SK-N-SH treated with all-trans-retinoic acid at 6 μM for 48 hours (cell line): ENCODE measurements around the gene RNF17.

Experiments used
- ATAC-seq: fragments of 200-7000 bp; cut with Tn5 transposase; 3 replicates; pipeline ENCODE4 v1.9.1; 2020; ENCODE audit warnings: mild to moderate bottlenecking, moderate library complexity
- ARNTL ChIP-seq: fragments of 450-650 bp; formaldehyde crosslinking; IDR thresholded peaks from 2 replicates; pipeline ENCODE4 v1.5.0; 2020; ENCODE audit warnings: low read depth, mild to moderate bottlenecking, moderate library complexity, borderline replicate concordance
- BACH2 ChIP-seq: fragments of 250-450 bp; sonication (Bioruptor Pico); IDR thresholded peaks from 2 replicates; pipeline ENCODE4 v1.9.0; 2021; ENCODE audit warnings: mild to moderate bottlenecking, borderline replicate concordance
- CSDC2 ChIP-seq: fragments of 250-450 bp; sonication (Bioruptor Pico); IDR thresholded peaks from 2 replicates; pipeline ENCODE4 v1.5.0; 2020; ENCODE audit warnings: mild to moderate bottlenecking, moderate library complexity
- ESRRG ChIP-seq: fragments of 250-450 bp; sonication (Bioruptor Pico); IDR thresholded peaks from 2 replicates; pipeline ENCODE4 v1.6.1; 2021; ENCODE audit warnings: mild to moderate bottlenecking
- GLIS3 ChIP-seq: fragments of 250-450 bp; sonication (Bioruptor Pico); IDR thresholded peaks from 2 replicates; pipeline ENCODE4 v1.5.0; 2020; ENCODE audit warnings: mild to moderate bottlenecking, moderate library complexity
- ISL1 ChIP-seq: fragments of 250-450 bp; sonication (Bioruptor Pico); IDR thresholded peaks from 2 replicates; pipeline ENCODE4 v2.1.2; 2022; ENCODE audit warnings: mild to moderate bottlenecking, moderate library complexity
- OSR1 ChIP-seq: fragments of 250-450 bp; sonication (Bioruptor Pico); IDR thresholded peaks from 2 replicates; pipeline ENCODE4 v1.8.0; 2022; ENCODE audit warnings: moderate library complexity, mild to moderate bottlenecking, inconsistent platforms
- PPARA ChIP-seq: fragments of 250-450 bp; sonication (Bioruptor Pico); IDR thresholded peaks from 2 replicates; pipeline ENCODE4 v1.5.0; 2020; ENCODE audit warnings: mild to moderate bottlenecking, borderline replicate concordance
- RARB ChIP-seq: fragments of 250-450 bp; sonication (Bioruptor Pico); IDR thresholded peaks from 2 replicates; pipeline ENCODE4 v1.8.0; 2021; ENCODE audit warnings: mild to moderate bottlenecking, moderate library complexity
- SNAI2 ChIP-seq: fragments of 250-450 bp; sonication (Bioruptor Pico); IDR thresholded peaks from 2 replicates; pipeline ENCODE4 v1.5.0; 2020; ENCODE audit warnings: mild to moderate bottlenecking, moderate library complexity
- TCF4 ChIP-seq: fragments of 250-450 bp; sonication (Bioruptor Pico); IDR thresholded peaks from 2 replicates; pipeline ENCODE4 v1.8.0; 2021; ENCODE audit warnings: mild to moderate bottlenecking, moderate library complexity, borderline replicate concordance
- TOX ChIP-seq: fragments of 250-450 bp; sonication (Bioruptor Pico); IDR thresholded peaks from 2 replicates; pipeline ENCODE4 v1.8.0; 2021; ENCODE audit warnings: mild to moderate bottlenecking, moderate library complexity, borderline replicate concordance
- ZC3H10 ChIP-seq: fragments of 250-450 bp; sonication (Bioruptor Pico); IDR thresholded peaks from 2 replicates; pipeline ENCODE4 v1.5.1; 2021; ENCODE audit warnings: mild to moderate bottlenecking, moderate library complexity
- ZFP3 ChIP-seq: fragments of 250-450 bp; sonication (Bioruptor Pico); IDR thresholded peaks from 2 replicates; pipeline ENCODE4 v1.5.0; 2020; ENCODE audit warnings: mild to moderate bottlenecking, moderate library complexity
- ZFP30 ChIP-seq: fragments of 450-650 bp; formaldehyde crosslinking; IDR thresholded peaks from 2 replicates; pipeline ENCODE4 v1.5.0; 2022; ENCODE audit warnings: mild to moderate bottlenecking, moderate library complexity
- ZNF565 ChIP-seq: fragments of 450-650 bp; formaldehyde crosslinking; conservative IDR thresholded peaks from 2 replicates; pipeline ENCODE4 v1.5.0; 2020; ENCODE audit warnings: low read depth, mild to moderate bottlenecking, moderate library complexity
- ZNF70 ChIP-seq: fragments of 450-650 bp; formaldehyde crosslinking; IDR thresholded peaks from 2 replicates; pipeline ENCODE4 v1.5.0; 2020; ENCODE audit warnings: mild to moderate bottlenecking, moderate library complexity
- ZNF8 ChIP-seq: fragments of 450-650 bp; formaldehyde crosslinking; IDR thresholded peaks from 2 replicates; pipeline ENCODE4 v1.5.0; 2020; ENCODE audit warnings: mild to moderate bottlenecking, moderate library complexity
- TF ChIP-seq, protein P1 (sequence below): fragments of 250-450 bp; sonication (Bioruptor Pico); IDR thresholded peaks from 2 replicates; pipeline ENCODE4 v1.8.0; 2020; ENCODE audit warnings: mild to moderate bottlenecking, moderate library complexity, borderline replicate concordance
- TF ChIP-seq, protein P2 (sequence below): fragments of 250-450 bp; sonication (Bioruptor Pico); IDR thresholded peaks from 2 replicates; pipeline ENCODE4 v1.8.0; 2021; ENCODE audit warnings: low read depth, mild to moderate bottlenecking, moderate library complexity, borderline replicate concordance
- TF ChIP-seq, protein P3 (sequence below): fragments of 250-450 bp; sonication (Bioruptor Pico); IDR thresholded peaks from 2 replicates; pipeline ENCODE4 v1.5.0; 2020; ENCODE audit warnings: mild to moderate bottlenecking, moderate library complexity
- TF ChIP-seq, protein P4 (sequence below): fragments of 250-450 bp; sonication (Bioruptor Pico); IDR thresholded peaks from 2 replicates; pipeline ENCODE4 v1.5.1; 2020; ENCODE audit warnings: low read depth, mild to moderate bottlenecking, moderate library complexity

Gene RNF17

DNA sequence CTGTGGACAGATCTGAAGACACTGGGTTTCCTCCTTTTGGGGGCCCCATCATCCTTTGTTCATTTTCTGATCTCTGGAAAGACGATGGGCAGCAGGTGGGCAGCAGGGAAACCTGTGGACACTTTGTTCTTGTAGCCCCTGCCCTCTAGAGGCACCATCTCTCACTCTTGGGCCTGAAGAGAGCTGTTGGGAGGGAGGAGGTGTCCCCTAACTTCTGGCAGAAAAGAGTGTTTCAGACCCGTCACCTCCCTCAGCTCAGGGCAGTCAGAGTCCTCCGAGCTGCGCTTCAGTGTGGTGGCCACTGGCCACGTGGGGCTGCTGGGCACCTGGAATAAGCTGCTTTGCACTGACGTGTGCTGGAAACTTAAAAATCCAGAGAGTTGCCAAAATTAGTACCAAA, 26.9 kb upstream of the RNF17 start:
- TF ChIP-seq ZC3H10 (CRISPR knock-in tag) (no peak), CSDC2 (CRISPR knock-in tag) (no peak), ZNF70 (no peak), ESRRG (CRISPR knock-in tag) (no peak), ARNTL (CRISPR knock-in tag) (no peak), ZFP3 (CRISPR knock-in tag) (no peak)

DNA sequence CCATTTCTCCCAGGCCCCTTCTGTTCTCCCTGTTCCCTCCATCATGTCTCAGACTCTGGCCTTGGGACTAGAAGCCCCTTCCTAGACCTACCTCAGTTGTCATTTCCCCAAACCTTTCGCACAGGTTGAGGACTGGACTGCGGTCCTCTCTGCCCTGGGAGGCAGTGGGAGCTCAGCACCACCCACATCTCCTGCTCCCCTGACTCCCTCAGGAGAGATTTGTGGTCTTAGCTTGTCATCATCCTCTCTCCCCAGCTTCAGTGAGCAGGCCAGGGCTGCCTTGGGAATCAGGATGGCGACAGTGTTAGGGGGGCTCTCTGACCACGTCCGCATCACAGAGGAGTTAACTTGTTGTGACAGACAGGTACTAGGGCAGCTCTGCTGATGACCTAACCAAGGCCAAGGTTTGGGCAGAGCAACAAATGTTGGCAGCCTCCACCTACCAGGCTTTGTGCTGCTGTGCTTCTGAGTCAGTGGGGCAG, 25.6 kb upstream of the RNF17 start:
- TF ChIP-seq BACH2 (CRISPR knock-in tag) (no peak), ZNF8 (CRISPR knock-in tag) (no peak), ESRRG (CRISPR knock-in tag) (no peak), SNAI2 (CRISPR knock-in tag) (no peak), OSR1 (CRISPR knock-in tag) (no peak), ZC3H10 (CRISPR knock-in tag) (no peak), RARB (CRISPR knock-in tag) (no peak), GLIS3 (CRISPR knock-in tag) (no peak), ZFP30 (CRISPR knock-in tag) (no peak), TOX (CRISPR knock-in tag) (no peak), CSDC2 (CRISPR knock-in tag) (no peak), ZNF70 (no peak), TCF4 (CRISPR knock-in tag) (no peak)
- TF ChIP-seq, protein P1, sequence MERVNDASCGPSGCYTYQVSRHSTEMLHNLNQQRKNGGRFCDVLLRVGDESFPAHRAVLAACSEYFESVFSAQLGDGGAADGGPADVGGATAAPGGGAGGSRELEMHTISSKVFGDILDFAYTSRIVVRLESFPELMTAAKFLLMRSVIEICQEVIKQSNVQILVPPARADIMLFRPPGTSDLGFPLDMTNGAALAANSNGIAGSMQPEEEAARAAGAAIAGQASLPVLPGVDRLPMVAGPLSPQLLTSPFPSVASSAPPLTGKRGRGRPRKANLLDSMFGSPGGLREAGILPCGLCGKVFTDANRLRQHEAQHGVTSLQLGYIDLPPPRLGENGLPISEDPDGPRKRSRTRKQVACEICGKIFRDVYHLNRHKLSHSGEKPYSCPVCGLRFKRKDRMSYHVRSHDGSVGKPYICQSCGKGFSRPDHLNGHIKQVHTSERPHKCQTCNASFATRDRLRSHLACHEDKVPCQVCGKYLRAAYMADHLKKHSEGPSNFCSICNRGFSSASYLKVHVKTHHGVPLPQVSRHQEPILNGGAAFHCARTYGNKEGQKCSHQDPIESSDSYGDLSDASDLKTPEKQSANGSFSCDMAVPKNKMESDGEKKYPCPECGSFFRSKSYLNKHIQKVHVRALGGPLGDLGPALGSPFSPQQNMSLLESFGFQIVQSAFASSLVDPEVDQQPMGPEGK: no peak
- TF ChIP-seq, protein P2, sequence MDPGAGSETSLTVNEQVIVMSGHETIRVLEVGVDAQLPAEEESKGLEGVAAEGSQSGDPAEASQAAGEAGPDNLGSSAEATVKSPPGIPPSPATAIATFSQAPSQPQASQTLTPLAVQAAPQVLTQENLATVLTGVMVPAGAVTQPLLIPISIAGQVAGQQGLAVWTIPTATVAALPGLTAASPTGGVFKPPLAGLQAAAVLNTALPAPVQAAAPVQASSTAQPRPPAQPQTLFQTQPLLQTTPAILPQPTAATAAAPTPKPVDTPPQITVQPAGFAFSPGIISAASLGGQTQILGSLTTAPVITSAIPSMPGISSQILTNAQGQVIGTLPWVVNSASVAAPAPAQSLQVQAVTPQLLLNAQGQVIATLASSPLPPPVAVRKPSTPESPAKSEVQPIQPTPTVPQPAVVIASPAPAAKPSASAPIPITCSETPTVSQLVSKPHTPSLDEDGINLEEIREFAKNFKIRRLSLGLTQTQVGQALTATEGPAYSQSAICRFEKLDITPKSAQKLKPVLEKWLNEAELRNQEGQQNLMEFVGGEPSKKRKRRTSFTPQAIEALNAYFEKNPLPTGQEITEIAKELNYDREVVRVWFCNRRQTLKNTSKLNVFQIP (CRISPR knock-in tag): no peak
- TF ChIP-seq, protein P3, sequence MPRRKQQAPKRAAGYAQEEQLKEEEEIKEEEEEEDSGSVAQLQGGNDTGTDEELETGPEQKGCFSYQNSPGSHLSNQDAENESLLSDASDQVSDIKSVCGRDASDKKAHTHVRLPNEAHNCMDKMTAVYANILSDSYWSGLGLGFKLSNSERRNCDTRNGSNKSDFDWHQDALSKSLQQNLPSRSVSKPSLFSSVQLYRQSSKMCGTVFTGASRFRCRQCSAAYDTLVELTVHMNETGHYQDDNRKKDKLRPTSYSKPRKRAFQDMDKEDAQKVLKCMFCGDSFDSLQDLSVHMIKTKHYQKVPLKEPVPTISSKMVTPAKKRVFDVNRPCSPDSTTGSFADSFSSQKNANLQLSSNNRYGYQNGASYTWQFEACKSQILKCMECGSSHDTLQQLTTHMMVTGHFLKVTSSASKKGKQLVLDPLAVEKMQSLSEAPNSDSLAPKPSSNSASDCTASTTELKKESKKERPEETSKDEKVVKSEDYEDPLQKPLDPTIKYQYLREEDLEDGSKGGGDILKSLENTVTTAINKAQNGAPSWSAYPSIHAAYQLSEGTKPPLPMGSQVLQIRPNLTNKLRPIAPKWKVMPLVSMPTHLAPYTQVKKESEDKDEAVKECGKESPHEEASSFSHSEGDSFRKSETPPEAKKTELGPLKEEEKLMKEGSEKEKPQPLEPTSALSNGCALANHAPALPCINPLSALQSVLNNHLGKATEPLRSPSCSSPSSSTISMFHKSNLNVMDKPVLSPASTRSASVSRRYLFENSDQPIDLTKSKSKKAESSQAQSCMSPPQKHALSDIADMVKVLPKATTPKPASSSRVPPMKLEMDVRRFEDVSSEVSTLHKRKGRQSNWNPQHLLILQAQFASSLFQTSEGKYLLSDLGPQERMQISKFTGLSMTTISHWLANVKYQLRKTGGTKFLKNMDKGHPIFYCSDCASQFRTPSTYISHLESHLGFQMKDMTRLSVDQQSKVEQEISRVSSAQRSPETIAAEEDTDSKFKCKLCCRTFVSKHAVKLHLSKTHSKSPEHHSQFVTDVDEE (CRISPR knock-in tag): no peak
- no peak for ATAC-seq

More for the DNA sequence above, 26.9 kb upstream of the RNF17 start:
- no peak for ATAC-seq

DNA sequence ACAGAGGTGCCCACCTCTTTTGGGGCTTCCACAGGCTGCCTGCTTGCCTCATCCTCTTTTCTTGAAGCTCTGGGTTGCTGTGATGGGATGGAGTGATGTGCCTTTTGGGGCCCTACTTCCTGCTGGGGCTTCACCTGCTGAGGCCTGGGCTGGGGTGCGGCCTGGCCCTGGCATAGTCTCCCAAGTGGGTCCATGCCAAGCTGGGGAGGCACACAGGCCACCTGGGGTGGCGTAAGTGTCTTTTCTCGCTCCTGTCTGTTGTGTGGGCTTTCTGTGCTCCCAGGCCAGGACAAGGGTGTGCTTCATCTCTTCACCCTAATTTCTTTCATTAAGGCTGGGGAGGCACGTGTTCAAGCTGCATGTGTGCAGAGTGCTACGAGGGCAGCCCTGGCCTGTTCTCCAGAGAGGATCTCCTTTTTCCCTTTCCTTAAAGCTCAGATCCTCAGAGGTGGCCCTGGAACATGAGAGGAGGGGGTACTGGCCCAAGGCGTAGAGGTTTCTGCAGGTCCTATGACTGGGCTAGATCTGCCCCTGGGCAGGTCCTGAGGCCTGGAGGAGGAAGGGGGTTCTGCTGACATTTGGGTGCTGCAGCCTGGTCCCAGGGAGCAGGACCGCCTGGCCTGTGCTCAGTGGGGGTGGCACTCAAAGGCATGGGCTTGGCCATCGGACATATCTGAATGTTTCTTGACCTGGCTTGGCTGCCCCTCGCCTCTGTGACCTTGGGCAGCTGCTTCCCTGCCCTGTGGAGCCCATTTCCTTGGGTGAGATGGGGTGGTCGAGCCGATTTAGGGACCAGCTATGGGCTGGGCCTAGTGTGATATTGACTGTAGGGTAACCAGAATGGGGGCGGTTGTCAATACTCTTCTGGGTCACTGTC, 23.7 kb upstream of the RNF17 start:
- no peak for ATAC-seq
- TF ChIP-seq TCF4 (CRISPR knock-in tag) (no peak), SNAI2 (CRISPR knock-in tag) (no peak), ZNF70 (no peak), PPARA (CRISPR knock-in tag) (no peak), ZFP3 (CRISPR knock-in tag) (no peak), OSR1 (CRISPR knock-in tag) (no peak), GLIS3 (CRISPR knock-in tag) (no peak), ZNF565 (CRISPR knock-in tag) (no peak), TOX (CRISPR knock-in tag) (no peak), ZFP30 (CRISPR knock-in tag) (no peak), BACH2 (CRISPR knock-in tag) (no peak), CSDC2 (CRISPR knock-in tag) (no peak), ARNTL (CRISPR knock-in tag) (no peak), ISL1 (CRISPR knock-in tag) (no peak), ESRRG (CRISPR knock-in tag) (no peak)
- TF ChIP-seq, protein P3 (CRISPR knock-in tag): no peak
- TF ChIP-seq, protein P1: no peak
- TF ChIP-seq, protein P4, sequence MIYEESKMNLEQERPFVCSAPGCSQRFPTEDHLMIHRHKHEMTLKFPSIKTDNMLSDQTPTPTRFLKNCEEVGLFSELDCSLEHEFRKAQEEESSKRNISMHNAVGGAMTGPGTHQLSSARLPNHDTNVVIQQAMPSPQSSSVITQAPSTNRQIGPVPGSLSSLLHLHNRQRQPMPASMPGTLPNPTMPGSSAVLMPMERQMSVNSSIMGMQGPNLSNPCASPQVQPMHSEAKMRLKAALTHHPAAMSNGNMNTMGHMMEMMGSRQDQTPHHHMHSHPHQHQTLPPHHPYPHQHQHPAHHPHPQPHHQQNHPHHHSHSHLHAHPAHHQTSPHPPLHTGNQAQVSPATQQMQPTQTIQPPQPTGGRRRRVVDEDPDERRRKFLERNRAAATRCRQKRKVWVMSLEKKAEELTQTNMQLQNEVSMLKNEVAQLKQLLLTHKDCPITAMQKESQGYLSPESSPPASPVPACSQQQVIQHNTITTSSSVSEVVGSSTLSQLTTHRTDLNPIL (CRISPR knock-in tag): no peak
